MM.1S (cell line): ENCODE measurements around the gene ARL8B.
"Not testable (repeated sequence)": the region's sequence is repeated elsewhere in the genome, so short reads cannot be mapped to it uniquely, and the experiment has no call there.

ENCODE experiments used
- DNase-seq: peaks from one replicate; pipeline ENCODE4 v3.0.0-alpha.2; 2015
- H2AFZ ChIP-seq: fragments of 300-600 bp; sonication (generic); 2 replicates; pipeline ENCODE4 v1.6.0; 2016; ENCODE audit warnings: antibody characterized with exemption, low read length
- H3F3A ChIP-seq: fragments of 300-600 bp; sonication (generic); 2 replicates; pipeline ENCODE4 v1.6.1; 2016; ENCODE audit warnings: mild to moderate bottlenecking, antibody characterized with exemption, low read length, moderate library complexity, mixed read lengths; ENCODE audit not compliant: insufficient read depth
- H3K27ac ChIP-seq: fragments of 300-600 bp; sonication (generic); 2 replicates; pipeline ENCODE4 v1.5.1; 2016; ENCODE audit warnings: mild to moderate bottlenecking, low read length
- H3K27me3 ChIP-seq: fragments of 300-600 bp; sonication (generic); replicated peaks from 2 replicates; pipeline ENCODE4 v1.6.0; 2016; ENCODE audit warnings: low read length; ENCODE audit not compliant: insufficient read depth
- H3K36me3 ChIP-seq: fragments of 300-600 bp; sonication (generic); replicated peaks from 2 replicates; pipeline ENCODE4 v1.6.1; 2016; ENCODE audit warnings: mild to moderate bottlenecking, low read length, mixed read lengths; ENCODE audit not compliant: insufficient read depth
- H3K4me1 ChIP-seq: fragments of 300-600 bp; sonication (generic); 2 replicates; pipeline ENCODE4 v1.6.1; 2016; ENCODE audit warnings: low read length, mixed read lengths
- H3K4me2 ChIP-seq: fragments of 300-600 bp; sonication (generic); 2 replicates; pipeline ENCODE4 v1.6.0; 2016; ENCODE audit warnings: low read depth, low read length
- H3K4me3 ChIP-seq: fragments of 300-600 bp; sonication (generic); 2 replicates; pipeline ENCODE4 v1.5.1; 2016; ENCODE audit warnings: low read length, mixed read lengths
- H3K79me2 ChIP-seq: fragments of 300-600 bp; sonication (generic); 2 replicates; pipeline ENCODE4 v1.6.1; 2016; ENCODE audit warnings: mixed run types, low read length, mixed read lengths
- H3K9ac ChIP-seq: fragments of 300-600 bp; sonication (generic); 2 replicates; pipeline ENCODE4 v1.6.1; 2016; ENCODE audit warnings: low read length, mixed read lengths
- H3K9me2 ChIP-seq: fragments of 300-600 bp; sonication (generic); replicated peaks from 2 replicates; pipeline ENCODE4 v1.6.1; 2016; ENCODE audit warnings: mild to moderate bottlenecking, low read length, mixed read lengths; ENCODE audit not compliant: insufficient read depth
- H3K9me3 ChIP-seq: fragments of 300-600 bp; sonication (generic); replicated peaks from 2 replicates; pipeline ENCODE4 v1.6.1; 2016; ENCODE audit warnings: mild to moderate bottlenecking, low read length, mixed read lengths; ENCODE audit not compliant: insufficient read depth
- H4K20me1 ChIP-seq: fragments of 300-600 bp; sonication (generic); 2 replicates; pipeline ENCODE4 v1.6.1; 2016; ENCODE audit warnings: mild to moderate bottlenecking, low read length, moderate library complexity, mixed read lengths; ENCODE audit not compliant: insufficient read depth
- CTCF ChIP-seq: fragments of 300-600 bp; sonication (generic); IDR thresholded peaks from 2 replicates; pipeline ENCODE4 v1.5.1; 2016; ENCODE audit warnings: antibody characterized with exemption, low read length, mixed read lengths
- EZH2 ChIP-seq: fragments of 300-600 bp; sonication (generic); optimal IDR thresholded peaks from 2 replicates; pipeline ENCODE3; 2017; ENCODE audit warnings: low read depth, mild to moderate bottlenecking, antibody characterized with exemption, low read length, mixed read lengths
- EZH2phosphoT487 ChIP-seq: fragments of 300-600 bp; sonication (generic); IDR thresholded peaks from 2 replicates; pipeline ENCODE4 v1.6.1; 2018; ENCODE audit warnings: antibody characterized with exemption, low read length

The ARL8B gene

GRCh38 chr3:5143464-5143863, 21.4 kb downstream of the ARL8B start:
- Histone ChIP-seq H4K20me1 (peaks cover 18% of the 10 kb centered on the region), H3K9me2 (no peaks in the 10 kb centered on the region), H3K4me1 (peaks cover 3% of the 10 kb centered on the region; the same call in 1 of the 2 replicates), H3K9me3 (no peaks in the 10 kb centered on the region), H3F3A (no peaks in the 10 kb centered on the region), H3K4me2 (no peak overlapping the region), H3K9ac (no peak overlapping the region), H3K36me3 (no peaks in the 10 kb centered on the region), H3K79me2 (peaks cover 100% of the 10 kb centered on the region), H3K27me3 (no peaks in the 10 kb centered on the region), H3K27ac (no peak overlapping the region), H2AFZ (no peak overlapping the region), H3K4me3 (no peak overlapping the region)
- TF ChIP-seq CTCF (no peak), EZH2 (no peak), EZH2phosphoT487 (no peak)
- no peak for DNase-seq

- H3K79me2 ChIP-seq = peaks cover 100% of the 10 kb centered on the region
- DNase-seq = no peak
- no peak overlapping the region for H3K4me3 ChIP-seq
- H3K27me3 ChIP-seq = no peaks in the 10 kb centered on the region
- H3K27ac ChIP-seq = no peak overlapping the region
- no peaks in the 10 kb centered on the region for H3K9me2 ChIP-seq
- H3F3A ChIP-seq = no peaks in the 10 kb centered on the region
- TF ChIP-seq EZH2phosphoT487 (no peak), CTCF (no peak), EZH2 (no peak)
- H4K20me1 ChIP-seq = peaks cover 21% of the 10 kb centered on the region
- no peak overlapping the region for H3K9ac ChIP-seq
- H3K9me3 ChIP-seq = no peaks in the 10 kb centered on the region
- H3K4me1 ChIP-seq = no peaks in the 10 kb centered on the region
- H3K36me3 ChIP-seq = no peaks in the 10 kb centered on the region
- H2AFZ ChIP-seq = no peak overlapping the region
- H3K4me2 ChIP-seq = no peak overlapping the region
Measured at GRCh38 chr3:5144316-5144994, 22.4 kb downstream of the ARL8B start.

- Histone ChIP-seq H3K79me2 (peaks cover 100% of the 10 kb centered on the region), H3K36me3 (no peaks in the 10 kb centered on the region), H3K9me2 (no peaks in the 10 kb centered on the region), H3K4me1 (no peaks in the 10 kb centered on the region), H3K4me2 (no peak overlapping the region), H3K9me3 (no peaks in the 10 kb centered on the region), H3K27me3 (no peaks in the 10 kb centered on the region), H3K9ac (no peak overlapping the region), H3K27ac (no peak overlapping the region), H3F3A (no peaks in the 10 kb centered on the region), H4K20me1 (peaks cover 18% of the 10 kb centered on the region), H3K4me3 (no peak overlapping the region), H2AFZ (no peak overlapping the region)
- no peak for DNase-seq
- no peak for TF ChIP-seq CTCF
- no peak for TF ChIP-seq EZH2
- TF ChIP-seq EZH2phosphoT487 = no peak
Measured at GRCh38 chr3:5145120-5145519, 23.0 kb downstream of the ARL8B start.

GRCh38 chr3:5147152-5147551, 25.1 kb downstream of the ARL8B start:
- not testable (repeated sequence) for H3K9me2 ChIP-seq, H3K4me1 ChIP-seq
- H3K79me2 ChIP-seq = peaks cover 97% of the 10 kb centered on the region

More at GRCh38 chr3:5147152-5147551, 25.1 kb downstream of the ARL8B start:
- not testable (repeated sequence) for H3K36me3 ChIP-seq, H3K27me3 ChIP-seq, H2AFZ ChIP-seq, H3K4me3 ChIP-seq, H3K9ac ChIP-seq, H3K9me3 ChIP-seq, H3K27ac ChIP-seq, DNase-seq, H3K4me2 ChIP-seq, H3F3A ChIP-seq
- peaks cover 11% of the 10 kb centered on the region for H4K20me1 ChIP-seq
